ENCODE measurements around the gene CUL3. TPM values are rescaled to one million over a fixed set of nuclear protein-coding genes. Genes with fewer than 3 reads are reported as not detected.

The CUL3 gene
- total RNA-seq, 1 donor from 2014 or later, result 99.4 TPM

GRCh38 chr2:224444783-224445182, 140.4 kb downstream of the CUL3 start:
- Mint-ChIP-seq H3K9me3 (ENCODE audit: unreplicated experiment) (no peaks in the 10 kb centered on the region), H3K27ac (ENCODE audit: unreplicated experiment) (no peak overlapping the region), H3K4me3 (ENCODE audit: unreplicated experiment) (no peak overlapping the region), H3K36me3 (ENCODE audit: unreplicated experiment) (peaks cover 10% of the 10 kb centered on the region), H3K27me3 (ENCODE audit: unreplicated experiment) (peaks cover 4% of the 10 kb centered on the region), H3K4me1 (ENCODE audit: low read depth, unreplicated experiment) (no peaks in the 10 kb centered on the region)
- DNase-seq, result no peak
- TF ChIP-seq CTCF (IDR thresholded peaks at IDR 0.05; ENCODE audit: partially characterized antibody, unreplicated experiment), result no peak

GRCh38 chr2:224444021-224444420, 141.1 kb downstream of the CUL3 start:
- DNase-seq, result no peak
- Mint-ChIP-seq H3K4me1 (ENCODE audit: low read depth, unreplicated experiment) (no peaks in the 10 kb centered on the region), H3K27me3 (ENCODE audit: unreplicated experiment) (peaks cover 4% of the 10 kb centered on the region), H3K36me3 (ENCODE audit: unreplicated experiment) (peaks cover 10% of the 10 kb centered on the region), H3K27ac (ENCODE audit: unreplicated experiment) (no peak overlapping the region), H3K4me3 (ENCODE audit: unreplicated experiment) (peak overlapping the region; percentile 53), H3K9me3 (ENCODE audit: unreplicated experiment) (no peaks in the 10 kb centered on the region)
- no peak for TF ChIP-seq CTCF (IDR thresholded peaks at IDR 0.05; ENCODE audit: partially characterized antibody, unreplicated experiment)

GRCh38 chr2:224442071-224442967, 142.8 kb downstream of the CUL3 start:
- Mint-ChIP-seq H3K4me1 (ENCODE audit: low read depth, unreplicated experiment) (no peaks in the 10 kb centered on the region), H3K9me3 (ENCODE audit: unreplicated experiment) (no peaks in the 10 kb centered on the region), H3K27me3 (ENCODE audit: unreplicated experiment) (peaks cover 6% of the 10 kb centered on the region), H3K36me3 (ENCODE audit: unreplicated experiment) (peaks cover 10% of the 10 kb centered on the region), H3K27ac (ENCODE audit: unreplicated experiment) (peak overlapping the region; percentile 72), H3K4me3 (ENCODE audit: unreplicated experiment) (peak overlapping the region; percentile 90)
- DNase-seq, result peak; percentile 40
- no peak for TF ChIP-seq CTCF (IDR thresholded peaks at IDR 0.05; ENCODE audit: partially characterized antibody, unreplicated experiment)

- peaks cover 6% of the 10 kb centered on the region for H3K27me3 Mint-ChIP-seq (ENCODE audit: unreplicated experiment)
- H3K36me3 Mint-ChIP-seq (ENCODE audit: unreplicated experiment), result peaks cover 10% of the 10 kb centered on the region
- no peaks in the 10 kb centered on the region for H3K4me1 Mint-ChIP-seq (ENCODE audit: low read depth, unreplicated experiment)
- DNase-seq, result no peak
- H3K27ac Mint-ChIP-seq (ENCODE audit: unreplicated experiment), result no peak overlapping the region
- no peaks in the 10 kb centered on the region for H3K9me3 Mint-ChIP-seq (ENCODE audit: unreplicated experiment)
- H3K4me3 Mint-ChIP-seq (ENCODE audit: unreplicated experiment), result no peak overlapping the region
- no peak for TF ChIP-seq CTCF (IDR thresholded peaks at IDR 0.05; ENCODE audit: partially characterized antibody, unreplicated experiment)
Observed at GRCh38 chr2:224440988-224441387, 144.2 kb downstream of the CUL3 start.

GRCh38 chr2:224438726-224439125, 146.4 kb downstream of the CUL3 start:
- H3K9me3 Mint-ChIP-seq (ENCODE audit: unreplicated experiment), result no peaks in the 10 kb centered on the region
- peaks cover 6% of the 10 kb centered on the region for H3K27me3 Mint-ChIP-seq (ENCODE audit: unreplicated experiment)
- H3K27ac Mint-ChIP-seq (ENCODE audit: unreplicated experiment), result no peak overlapping the region
- H3K4me1 Mint-ChIP-seq (ENCODE audit: low read depth, unreplicated experiment), result peaks cover under 1% of the 10 kb centered on the region
- no peak for DNase-seq
- TF ChIP-seq CTCF (IDR thresholded peaks at IDR 0.05; ENCODE audit: partially characterized antibody, unreplicated experiment), result no peak
- H3K4me3 Mint-ChIP-seq (ENCODE audit: unreplicated experiment), result no peak overlapping the region
- peaks cover 5% of the 10 kb centered on the region for H3K36me3 Mint-ChIP-seq (ENCODE audit: unreplicated experiment)
